Endothelial cell of umbilical vein (primary cell): ENCODE measurements around the gene TOMM40.

Experiments used
- FOS ChIP-seq: IDR thresholded peaks from 2 replicates; pipeline ENCODE4 v1.6.1; 2011; ENCODE audit warnings: mild to moderate bottlenecking, low read length, moderate library complexity, borderline replicate concordance; ENCODE audit not compliant: insufficient read depth
- POLR2A ChIP-seq: IDR thresholded peaks from 2 replicates; pipeline ENCODE4 v1.6.1; 2012; ENCODE audit warnings: low read depth, mild to moderate bottlenecking, control low read depth, low read length
- POLR2AphosphoS5 ChIP-seq: IDR thresholded peaks from 2 replicates; pipeline ENCODE4 v1.6.1; 2012; ENCODE audit warnings: low read depth, mild to moderate bottlenecking, control low read depth, low read length, moderate library complexity; ENCODE audit not compliant: insufficient read depth
- TF ChIP-seq, protein P1 (sequence below), 2 donors: IDR thresholded peaks; 1 replicate in 1 of 2; 2 replicates in 1 of 2; pipeline ENCODE4 v1.5.1; 2011; ENCODE audit warnings: low read length in 2 of 2, mild to moderate bottlenecking in 2 of 2, moderate library complexity in 2 of 2, control low read depth in 1 of 2, inconsistent platforms in 1 of 2, low read depth in 1 of 2; ENCODE audit not compliant: insufficient read depth in 1 of 2; ENCODE audit errors: extremely low read depth in 1 of 2

DNA sequence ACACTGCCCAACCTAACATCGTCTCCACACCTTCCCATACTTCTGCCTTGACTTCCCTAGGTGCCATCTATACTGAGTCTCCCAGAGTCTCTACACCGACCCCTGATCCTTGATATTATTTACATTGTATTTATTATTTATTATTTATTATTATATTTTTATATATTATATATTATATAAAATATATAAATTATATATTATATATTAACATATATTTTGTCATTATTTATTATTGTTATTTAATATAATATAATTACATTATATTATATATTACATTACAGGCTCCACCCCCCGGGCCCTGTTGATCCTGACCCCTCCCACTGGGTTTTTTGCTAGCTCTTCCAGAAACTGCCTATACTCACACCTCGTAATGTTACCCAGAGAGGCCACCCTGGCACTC lies 18.4 kb upstream of the TOMM40 start:
- no peak for TF ChIP-seq POLR2A
- TF ChIP-seq, protein P1, sequence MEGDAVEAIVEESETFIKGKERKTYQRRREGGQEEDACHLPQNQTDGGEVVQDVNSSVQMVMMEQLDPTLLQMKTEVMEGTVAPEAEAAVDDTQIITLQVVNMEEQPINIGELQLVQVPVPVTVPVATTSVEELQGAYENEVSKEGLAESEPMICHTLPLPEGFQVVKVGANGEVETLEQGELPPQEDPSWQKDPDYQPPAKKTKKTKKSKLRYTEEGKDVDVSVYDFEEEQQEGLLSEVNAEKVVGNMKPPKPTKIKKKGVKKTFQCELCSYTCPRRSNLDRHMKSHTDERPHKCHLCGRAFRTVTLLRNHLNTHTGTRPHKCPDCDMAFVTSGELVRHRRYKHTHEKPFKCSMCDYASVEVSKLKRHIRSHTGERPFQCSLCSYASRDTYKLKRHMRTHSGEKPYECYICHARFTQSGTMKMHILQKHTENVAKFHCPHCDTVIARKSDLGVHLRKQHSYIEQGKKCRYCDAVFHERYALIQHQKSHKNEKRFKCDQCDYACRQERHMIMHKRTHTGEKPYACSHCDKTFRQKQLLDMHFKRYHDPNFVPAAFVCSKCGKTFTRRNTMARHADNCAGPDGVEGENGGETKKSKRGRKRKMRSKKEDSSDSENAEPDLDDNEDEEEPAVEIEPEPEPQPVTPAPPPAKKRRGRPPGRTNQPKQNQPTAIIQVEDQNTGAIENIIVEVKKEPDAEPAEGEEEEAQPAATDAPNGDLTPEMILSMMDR (IDR thresholded peaks at IDR 0.05; ENCODE audit: extremely low read depth in 1 of 2, insufficient read depth in 1 of 2, low read depth in 1 of 2, low read length in 2 of 2): no peak
- TF ChIP-seq FOS: no peak
- no peak for TF ChIP-seq POLR2AphosphoS5
